Body of pancreas (tissue), 4 donors: ENCODE measurements around the gene NEUROD6.

Source experiments
- CTCF ChIP-seq, 7 experiments: fragments of 450-650 bp in 4 of 7; fragments of 200-600 bp in 3 of 7; sonication (generic) in 3 of 7; IDR thresholded peaks; one replicate each; pipeline ENCODE4 v1.5.1; 2016 to 2019; ENCODE audit warnings: antibody characterized with exemption in 7 of 7
- POLR2A ChIP-seq, 3 donors: fragments of 450-650 bp; IDR thresholded peaks; one replicate each; pipeline ENCODE4 v1.6.1; 2016; ENCODE audit warnings: antibody characterized with exemption in 3 of 3, mild to moderate bottlenecking in 2 of 3

- TF ChIP-seq CTCF (IDR thresholded peaks at IDR 0.05) (no peak), POLR2A (IDR thresholded peaks at IDR 0.05) (no peak)
Measured at GRCh38 chr7:31338706-31339105, 1.8 kb downstream of the NEUROD6 start.
